Forelimb muscle (tissue), 1 donor: Measurements from ENCODE around the gene H3-3A. TPM values are rescaled to one million over a fixed set of nuclear protein-coding genes. Genes with fewer than 3 reads are reported as not detected.

ENCODE experiments used
- DNase-seq: peaks from one replicate; pipeline ENCODE4 v3.0.0-alpha.2; 2013; ENCODE audit warnings: low read depth
- polyA plus RNA-seq: library from polyadenylated mRNA; unstranded; fragments of 120-200 nt; gene quantifications from one replicate; pipeline ENCODE4 v1.2.1, GENCODE V29; 2013; ENCODE audit not compliant: insufficient read length

H3-3A gene
- 555 TPM for polyA plus RNA-seq

DNA sequence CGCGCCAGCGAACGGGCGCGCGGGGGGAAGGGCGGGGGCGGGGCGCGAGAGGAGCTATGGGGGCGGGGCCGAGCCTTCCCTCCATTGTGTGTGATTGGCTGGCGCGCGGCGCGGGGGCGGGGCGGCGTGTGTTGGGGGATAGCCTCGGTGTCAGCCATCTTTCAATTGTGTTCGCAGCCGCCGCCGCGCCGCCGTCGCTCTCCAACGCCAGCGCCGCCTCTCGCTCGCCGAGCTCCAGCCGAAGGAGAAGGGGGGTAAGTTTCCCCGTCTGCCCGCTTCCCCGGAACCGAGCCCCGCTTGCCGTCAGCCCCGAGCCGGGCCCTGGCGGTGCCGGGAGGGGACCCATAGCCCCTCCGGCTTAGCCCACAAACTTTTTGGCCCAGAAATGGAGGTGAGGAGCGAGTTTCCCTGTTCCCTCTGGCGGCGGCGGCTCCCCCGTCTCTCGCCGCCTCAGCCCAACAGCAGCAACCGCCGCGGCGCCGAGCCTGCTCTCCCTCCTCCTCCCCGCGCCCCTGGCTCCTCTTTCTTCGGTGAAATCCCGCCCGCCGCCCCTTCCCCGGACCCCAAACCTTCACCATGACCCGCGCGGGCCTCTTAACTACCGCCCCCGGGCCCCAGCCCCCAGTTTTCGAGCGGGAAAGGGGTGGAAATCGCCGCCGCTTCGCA lies at the start of gene H3-3A:
Gene H3-3A (plus strand): TSS at position 159 of the 666 bp plus-strand sequence. CDS start 1,636 bp downstream, outside the sequence.
- DNase-seq: peak; percentile 72

- no peak for DNase-seq
Measured at GRCh38 chr1:226017070-226017469, 45.4 kb upstream of the H3-3A start.

GRCh38 chr1:226019572-226019971 lies 42.9 kb upstream of the H3-3A start:
- no peak for DNase-seq

DNA sequence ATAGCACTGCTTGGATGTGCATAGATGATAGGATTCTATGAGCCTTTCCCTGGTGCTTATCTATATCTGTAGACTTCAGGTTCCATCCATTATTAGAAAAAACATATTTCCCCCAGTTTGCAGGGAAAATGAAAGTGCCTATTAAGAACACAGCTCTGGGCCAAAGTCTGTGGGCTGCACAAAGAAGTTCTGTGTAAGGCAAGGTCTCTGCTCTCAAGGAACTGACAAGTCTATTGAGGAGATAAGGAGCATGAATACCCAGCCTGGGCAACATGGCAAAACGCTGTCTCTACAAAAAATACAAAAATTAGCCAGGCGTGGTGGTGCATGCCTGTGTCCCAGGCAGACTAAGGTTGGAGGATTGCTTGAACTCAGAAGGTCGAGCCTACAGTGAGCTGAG lies 41.1 kb upstream of the H3-3A start:
- no peak for DNase-seq

DNA sequence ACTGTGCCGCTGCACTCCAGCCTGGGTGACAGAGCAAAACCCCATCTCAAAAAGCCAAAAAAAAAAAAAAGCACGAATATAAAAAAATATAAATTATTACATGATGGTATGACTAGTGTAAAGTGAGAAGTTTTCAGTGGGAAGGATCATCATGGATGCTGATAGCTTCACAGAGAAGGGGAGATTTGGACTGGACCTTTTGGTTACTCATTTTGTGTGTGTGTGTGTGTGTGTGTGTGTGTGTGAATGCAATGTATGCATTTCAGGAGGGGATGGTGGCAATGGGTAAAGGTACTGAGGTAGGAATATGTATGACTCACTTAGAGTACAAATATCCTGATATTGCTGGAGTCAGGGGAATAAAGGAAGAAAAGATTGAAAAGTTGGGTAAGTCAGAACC lies 40.7 kb upstream of the H3-3A start:
- no peak for DNase-seq

DNA sequence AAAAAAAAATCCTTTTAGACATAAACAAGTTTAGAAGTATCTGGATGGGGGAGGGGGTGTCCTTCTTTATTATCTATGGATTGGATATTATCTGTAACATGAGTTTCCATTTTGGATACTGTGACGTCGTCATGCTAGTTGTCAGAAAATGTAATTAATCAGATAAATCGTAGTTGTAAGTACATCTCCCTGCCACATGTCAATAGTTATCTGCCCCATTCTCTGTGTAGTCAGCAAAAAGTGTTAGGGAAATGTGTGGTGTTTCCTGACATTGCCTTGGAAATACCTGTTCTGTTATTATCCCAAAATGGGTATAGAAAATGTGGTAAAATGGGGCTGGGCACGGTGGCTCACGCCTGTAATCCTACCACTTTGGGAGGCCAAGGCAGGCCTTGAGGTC lies 38.8 kb upstream of the H3-3A start:
- no peak for DNase-seq

DNA sequence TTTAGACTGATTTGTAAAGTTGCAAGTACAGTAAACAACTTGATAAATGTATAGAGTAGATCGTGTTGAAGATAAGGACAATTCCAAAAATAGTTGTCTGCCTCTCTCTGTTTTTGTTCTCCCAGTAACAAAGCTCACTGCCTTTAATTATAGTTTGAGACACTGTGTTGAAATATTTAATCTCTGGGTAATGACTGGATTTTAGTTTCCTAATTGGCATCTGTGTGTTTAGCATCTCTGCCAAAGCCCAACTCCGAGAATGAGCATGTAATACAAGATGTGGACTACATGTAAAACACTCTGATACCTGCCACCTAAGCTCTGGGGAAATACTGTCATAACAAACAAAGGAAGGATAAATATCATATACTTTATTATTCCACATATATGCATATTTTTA lies 35.7 kb upstream of the H3-3A start:
- no peak for DNase-seq

- no peak for DNase-seq
Measured at GRCh38 chr1:226027538-226028217, 34.8 kb upstream of the H3-3A start.

DNA sequence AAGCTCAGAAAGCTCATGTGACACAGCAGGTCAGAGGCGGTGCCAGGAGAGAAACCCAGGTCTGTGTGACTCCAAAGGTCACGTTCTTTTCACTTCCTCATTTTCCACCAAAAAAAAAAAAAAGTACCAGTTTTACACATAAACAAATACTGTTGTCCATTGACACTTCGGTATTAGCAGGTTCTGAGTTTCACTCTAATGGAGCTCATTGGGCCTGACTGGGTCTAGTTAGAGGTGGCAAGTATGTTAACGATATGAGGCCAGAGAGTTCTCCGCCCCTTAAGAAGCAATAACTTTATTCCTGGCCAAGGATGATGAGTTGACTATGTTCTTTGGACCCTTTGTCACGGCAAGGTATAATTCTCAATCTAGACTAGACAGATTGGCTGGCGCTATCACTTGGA lies 33.4 kb upstream of the H3-3A start:
- DNase-seq: no peak

GRCh38 chr1:226029568-226030225 lies 32.8 kb upstream of the H3-3A start:
- DNase-seq: no peak

DNA sequence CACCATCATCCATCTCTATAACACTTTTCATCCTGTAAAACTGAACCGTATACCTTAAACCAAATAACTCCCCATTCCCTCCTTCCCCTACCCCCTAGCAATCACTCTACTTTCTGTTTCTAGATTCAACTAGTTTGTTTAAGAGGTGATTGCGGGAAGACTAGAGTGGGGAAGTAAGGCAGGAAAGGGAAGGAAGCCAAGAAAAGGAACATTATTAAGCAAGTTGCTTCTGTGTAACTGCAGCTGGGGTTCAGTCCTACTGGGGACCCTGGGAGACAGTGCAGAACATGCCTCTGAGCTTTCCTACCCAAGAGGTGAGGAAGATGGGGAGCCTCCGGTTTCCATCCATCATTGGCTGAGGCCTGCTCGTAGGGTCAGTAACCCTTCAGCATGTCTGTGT lies 28.9 kb upstream of the H3-3A start:
- no peak for DNase-seq

DNA sequence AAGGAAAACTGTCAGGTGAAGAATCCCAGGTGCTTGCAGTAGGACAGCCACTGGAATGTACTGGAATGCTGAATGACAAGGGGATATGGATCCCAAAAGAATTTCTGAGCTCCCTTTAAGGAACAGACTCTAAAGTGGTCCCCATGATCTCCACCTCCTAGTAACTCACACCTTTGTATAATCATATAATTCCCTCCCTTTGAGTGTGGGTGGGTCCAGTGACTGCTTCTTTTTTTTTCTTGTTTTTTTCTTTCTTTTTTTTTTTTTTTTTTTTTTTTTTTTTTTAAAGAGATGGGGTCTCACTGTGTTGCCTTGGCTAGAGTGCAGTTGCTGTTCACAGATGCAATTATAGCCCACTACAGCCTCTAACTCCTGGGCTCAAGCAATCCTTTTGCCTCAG lies 28.5 kb upstream of the H3-3A start:
- DNase-seq: no peak

- DNase-seq: peak; percentile 32
Measured at GRCh38 chr1:226034482-226034881, 28.0 kb upstream of the H3-3A start.

DNA sequence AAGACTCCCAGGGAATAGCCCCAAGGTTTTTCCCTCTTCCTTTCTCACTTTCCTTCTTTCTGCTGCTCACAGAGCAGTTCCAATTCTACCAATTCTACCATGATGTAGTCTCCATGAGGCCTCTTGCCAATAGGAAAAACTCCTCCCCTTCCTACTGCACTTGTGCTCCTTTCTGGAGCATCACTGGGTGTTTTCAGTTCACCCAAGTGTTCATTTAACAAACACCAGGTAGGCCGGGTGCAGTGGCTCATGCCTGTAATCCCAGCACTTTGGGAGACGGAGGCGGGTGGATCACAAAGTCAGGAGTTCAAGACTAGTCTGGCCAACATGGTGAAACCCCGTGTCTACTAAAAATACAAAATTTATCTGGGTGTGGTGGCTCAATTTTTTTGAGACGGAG lies 26.6 kb upstream of the H3-3A start:
- no peak for DNase-seq

DNA sequence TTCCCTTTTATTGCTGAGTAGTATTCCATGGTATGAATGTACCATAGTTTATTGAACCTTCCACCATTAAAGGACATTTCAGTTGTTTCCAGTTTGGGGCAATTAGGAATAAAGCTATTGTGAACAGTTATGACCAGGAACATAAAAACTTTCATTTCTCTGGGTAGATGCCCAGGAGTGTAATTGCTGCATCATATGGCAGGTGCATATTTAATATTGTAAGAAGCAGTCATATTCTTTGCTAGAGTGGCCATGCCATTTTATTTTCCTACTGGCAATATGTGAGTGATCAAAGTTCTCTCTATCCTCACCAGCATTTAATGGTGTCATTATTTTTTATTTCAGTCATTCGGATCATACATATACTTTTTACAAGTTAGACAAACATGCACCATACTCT lies 23.9 kb upstream of the H3-3A start:
- no peak for DNase-seq

DNA sequence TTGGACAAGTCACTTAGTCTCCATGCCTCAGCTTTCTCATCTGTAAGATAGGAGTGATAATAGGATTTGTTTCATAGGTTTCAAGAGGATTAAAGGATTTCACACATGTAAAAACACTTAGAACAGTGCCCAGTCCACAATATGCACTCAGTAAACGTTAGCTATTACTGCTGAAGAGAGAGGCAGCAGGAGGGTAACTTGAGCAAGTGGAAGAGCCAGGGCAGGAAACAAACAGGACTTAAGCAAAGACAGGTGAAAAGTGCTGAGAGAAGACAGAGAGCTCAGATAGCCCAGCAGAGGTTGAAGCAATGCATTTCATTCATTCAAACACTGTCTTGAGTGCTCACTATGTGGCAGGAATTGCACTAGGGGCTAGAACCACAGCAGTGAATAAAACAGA lies 21.1 kb upstream of the H3-3A start:
- DNase-seq: no peak

DNA sequence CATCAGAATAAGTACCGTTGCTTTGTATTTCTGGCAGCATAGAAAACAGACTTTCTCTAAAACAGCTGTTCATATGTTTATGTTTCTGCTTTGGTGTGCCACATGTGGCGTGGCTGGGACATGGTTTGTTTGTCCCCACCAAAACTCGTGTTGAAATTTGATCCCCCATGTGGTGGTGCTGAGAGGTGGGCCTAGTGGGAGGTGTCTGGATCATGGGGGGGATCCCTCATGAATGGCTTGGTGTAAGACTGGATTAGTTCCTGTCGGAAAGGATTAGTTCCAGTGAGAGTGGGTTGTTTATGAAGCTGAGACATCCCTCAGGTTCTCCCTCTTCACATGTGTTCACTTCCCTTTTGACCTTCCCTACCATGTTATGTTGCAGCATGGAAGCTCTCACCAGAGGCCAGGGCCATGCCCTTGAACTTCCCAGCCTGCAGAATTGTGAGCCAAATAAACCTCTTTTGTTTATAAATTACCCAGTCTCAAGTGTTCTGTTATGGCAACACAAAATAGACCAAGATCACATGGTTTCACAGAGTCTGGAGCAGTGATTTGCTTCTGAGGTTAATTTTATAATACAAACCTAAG lies 17.9 kb upstream of the H3-3A start:
- no peak for DNase-seq

DNA sequence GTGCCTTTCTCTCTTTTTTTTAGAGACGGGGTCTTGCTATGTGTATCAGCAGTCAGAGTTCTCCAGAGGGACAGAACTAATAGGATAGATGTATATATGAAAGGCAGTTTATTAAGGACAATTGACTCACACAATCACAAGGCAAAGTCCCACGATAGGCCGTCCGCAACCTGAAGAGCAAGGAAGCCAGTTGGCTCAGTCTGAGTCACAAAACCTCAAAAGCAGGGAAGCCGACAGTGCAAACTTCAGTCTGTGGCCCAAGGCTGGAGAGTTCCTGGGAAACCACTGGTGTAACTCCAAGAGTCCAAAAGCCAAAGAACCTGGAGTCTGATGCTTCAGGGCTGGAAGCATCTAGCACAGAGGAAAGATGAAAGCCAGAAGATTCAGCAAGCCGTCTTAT lies 16.3 kb upstream of the H3-3A start:
- no peak for DNase-seq

GRCh38 chr1:226047495-226047894 lies 15.0 kb upstream of the H3-3A start:
- no peak for DNase-seq

GRCh38 chr1:226048886-226049285 lies 13.6 kb upstream of the H3-3A start:
- no peak for DNase-seq

GRCh38 chr1:226050133-226050532 lies 12.4 kb upstream of the H3-3A start:
- DNase-seq: no peak

DNA sequence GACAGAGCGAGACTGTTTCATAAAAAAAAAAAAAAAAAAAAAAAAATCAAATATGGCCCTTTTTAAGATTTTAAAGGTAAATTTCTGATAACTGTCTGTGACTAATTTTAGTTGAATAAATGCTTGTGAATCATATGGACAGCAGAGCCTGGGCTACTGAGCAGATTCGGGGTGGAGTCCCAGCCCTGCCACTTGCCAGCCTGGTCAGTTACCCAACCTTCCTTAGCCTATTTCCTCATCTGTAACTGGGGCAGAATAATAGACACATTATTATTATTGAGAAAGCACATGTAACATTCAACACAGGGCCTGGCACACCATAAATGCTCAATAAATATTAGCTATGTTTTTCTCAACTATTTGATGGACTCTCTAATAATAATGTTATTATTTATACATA lies 11.2 kb upstream of the H3-3A start:
- DNase-seq: no peak

- no peak for DNase-seq
Measured at GRCh38 chr1:226052061-226052460, 10.5 kb upstream of the H3-3A start.
